A172 (cell line): ENCODE data around the gene FOXL2NB. TPM values are rescaled to one million over a fixed set of nuclear protein-coding genes. Genes with fewer than 3 reads are reported as not detected.

Experiments
- DNase-seq: peaks from one replicate; pipeline ENCODE4 v3.0.0-alpha.2; 2015; ENCODE audit warnings: low spot score
- total RNA-seq: library from RNA; depleted of rRNA; stranded (reverse); fragments of >200 nt; shearing (Covaris generic); gene quantifications from 2 replicates; pipeline ENCODE4 v1.2.3, GENCODE V29; 2014

Gene FOXL2NB
- total RNA-seq, 1 experiment from 2014 or later, result 2.3 TPM

DNA sequence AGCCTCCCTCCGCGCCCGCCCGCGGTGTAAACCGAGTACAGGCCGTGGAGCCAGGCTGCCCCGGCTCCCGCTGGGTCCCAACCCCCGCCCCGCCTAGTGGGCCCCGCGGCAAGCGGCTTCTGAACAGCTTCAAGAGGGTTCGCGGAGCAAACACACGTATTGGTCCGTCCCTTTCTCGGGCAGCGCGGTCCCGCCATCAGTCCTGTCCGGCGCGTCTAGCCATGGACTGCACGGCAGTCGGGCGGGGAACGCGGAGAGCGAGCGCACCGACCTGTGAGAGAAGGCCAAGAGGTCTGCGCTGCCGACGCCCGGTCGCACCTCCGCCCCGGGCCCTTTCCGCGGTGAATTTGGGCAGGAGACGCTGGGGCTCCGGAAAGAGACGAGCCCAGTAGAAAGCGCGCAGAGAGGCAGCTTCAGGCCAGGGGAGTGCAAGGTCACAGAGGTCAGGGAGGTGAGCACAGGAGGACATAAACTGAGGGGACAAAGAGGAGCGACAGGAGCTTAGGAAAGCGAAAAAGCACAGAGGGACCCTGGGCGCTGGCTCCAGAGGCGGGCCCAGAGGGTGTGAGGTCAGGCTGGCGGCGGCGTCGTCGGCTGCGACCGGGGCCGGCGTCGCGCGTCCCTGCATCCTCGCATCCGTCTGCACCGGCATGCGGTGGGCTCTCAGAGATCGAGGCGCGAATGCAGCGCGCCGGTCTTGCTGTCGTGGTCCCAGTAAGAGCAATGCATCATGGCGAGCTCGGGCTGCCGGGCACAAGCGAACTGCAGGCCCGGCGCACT, 1.9 kb upstream of the FOXL2NB start:
- DNase-seq, result no peak

DNA sequence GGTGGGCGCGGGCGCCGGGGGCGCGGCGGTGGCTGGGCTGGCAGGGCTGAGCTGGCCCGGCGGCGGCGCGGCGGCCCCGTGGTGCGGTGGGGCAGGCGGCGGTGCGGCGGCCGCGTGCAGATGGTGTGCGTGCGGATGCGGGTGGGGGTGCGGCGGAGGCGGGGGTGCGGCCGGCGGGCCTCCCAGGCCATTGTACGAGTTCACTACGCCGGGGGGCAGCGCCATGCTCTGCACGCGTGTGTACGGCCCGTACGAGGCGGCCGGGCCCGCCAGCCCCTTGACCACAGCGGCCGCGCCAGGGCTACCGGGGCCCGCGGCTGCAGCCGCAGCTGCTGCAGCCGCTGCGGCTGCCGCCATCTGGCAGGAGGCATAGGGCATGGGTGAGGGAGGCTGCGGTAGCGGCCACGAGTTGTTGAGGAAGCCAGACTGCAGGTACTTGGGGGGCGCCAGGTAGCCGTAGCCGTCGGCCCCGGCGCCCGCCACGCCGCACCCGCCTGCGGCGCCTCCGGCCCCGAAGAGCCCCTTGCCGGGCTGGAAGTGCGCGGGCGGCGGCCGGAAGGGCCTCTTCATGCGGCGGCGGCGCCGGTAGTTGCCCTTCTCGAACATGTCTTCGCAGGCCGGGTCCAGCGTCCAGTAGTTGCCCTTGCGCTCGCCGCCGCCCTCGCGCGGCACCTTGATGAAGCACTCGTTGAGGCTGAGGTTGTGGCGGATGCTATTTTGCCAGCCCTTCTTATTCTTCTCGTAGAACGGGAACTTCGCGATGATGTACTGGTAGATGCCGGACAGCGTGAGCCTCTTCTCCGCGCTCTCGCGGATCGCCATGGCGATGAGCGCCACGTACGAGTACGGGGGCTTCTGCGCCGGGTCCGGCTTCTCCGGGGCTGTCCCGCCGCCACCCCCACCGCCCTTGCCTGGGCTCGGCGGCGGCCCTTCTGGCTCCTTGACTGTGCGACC, 1.0 kb upstream of the FOXL2NB start:
- peak; percentile 8 for DNase-seq

- no peak for DNase-seq
Measured at GRCh38 chr3:138947495-138948121, 591 bp downstream of the FOXL2NB start.

- DNase-seq, result no peak
Measured at GRCh38 chr3:138948371-138949001, 1.5 kb downstream of the FOXL2NB start.

- no peak for DNase-seq
Measured at GRCh38 chr3:138949002-138949418, 2.0 kb downstream of the FOXL2NB start.

- no peak for DNase-seq
Measured at GRCh38 chr3:138949445-138950005, 2.5 kb downstream of the FOXL2NB start.

GRCh38 chr3:138950006-138950644, 3.1 kb downstream of the FOXL2NB start:
- DNase-seq, result no peak

DNA sequence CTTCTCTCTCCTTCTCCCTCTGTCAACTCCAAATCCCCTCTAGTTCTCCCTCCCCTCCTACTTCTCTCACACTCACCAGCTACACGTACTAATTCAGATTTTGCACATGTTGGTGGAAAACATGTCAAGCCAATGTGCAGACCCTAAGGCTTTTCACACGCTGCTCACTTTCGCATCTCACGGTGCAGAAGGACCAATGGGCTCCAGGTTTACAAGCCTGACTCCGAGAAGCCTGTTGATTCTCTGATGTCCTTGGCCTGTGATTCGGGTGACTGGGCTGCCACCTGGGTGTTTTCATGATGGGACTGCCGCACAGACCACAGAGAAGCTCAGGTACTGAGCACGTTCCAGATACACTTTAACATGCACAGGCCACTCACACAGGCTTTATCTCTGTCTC, 3.7 kb downstream of the FOXL2NB start:
- no peak for DNase-seq

GRCh38 chr3:138960417-138960852, 13.4 kb downstream of the FOXL2NB start:
- no peak for DNase-seq

DNA sequence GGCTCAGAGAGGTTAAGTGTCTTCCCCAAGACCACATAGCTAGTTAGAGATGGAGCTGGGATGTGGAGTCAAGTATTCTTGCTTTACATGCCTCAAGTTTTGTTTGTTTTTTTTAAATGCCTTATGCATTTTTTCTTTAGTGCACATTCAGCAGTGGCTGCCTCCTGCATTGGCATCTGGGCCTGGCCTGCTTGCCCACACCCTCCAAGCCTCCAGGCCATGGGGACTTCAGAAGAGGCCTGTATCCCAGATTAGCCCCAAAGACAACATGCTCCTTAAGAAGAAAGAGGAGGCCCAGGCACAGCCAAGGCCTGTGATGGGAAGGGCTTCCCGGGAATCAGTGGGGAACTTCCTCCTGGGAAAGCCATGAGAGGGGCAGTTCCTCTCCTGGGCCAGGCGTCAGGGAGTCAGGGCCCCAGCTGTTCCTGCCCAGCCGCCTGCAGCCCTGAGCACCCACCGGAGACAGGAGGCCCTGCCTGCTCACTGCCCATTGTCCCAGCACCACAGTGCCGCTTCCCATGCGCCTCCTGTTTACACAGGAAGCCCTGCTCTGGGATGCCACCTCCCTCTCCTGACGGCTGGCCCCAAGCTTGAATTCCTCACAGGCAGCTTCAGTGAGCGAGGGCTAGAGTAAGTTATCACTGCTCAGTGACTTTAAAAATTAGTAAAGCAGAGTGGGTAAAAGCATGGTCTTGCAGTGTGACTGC, 16.0 kb downstream of the FOXL2NB start:
- DNase-seq, result no peak

DNA sequence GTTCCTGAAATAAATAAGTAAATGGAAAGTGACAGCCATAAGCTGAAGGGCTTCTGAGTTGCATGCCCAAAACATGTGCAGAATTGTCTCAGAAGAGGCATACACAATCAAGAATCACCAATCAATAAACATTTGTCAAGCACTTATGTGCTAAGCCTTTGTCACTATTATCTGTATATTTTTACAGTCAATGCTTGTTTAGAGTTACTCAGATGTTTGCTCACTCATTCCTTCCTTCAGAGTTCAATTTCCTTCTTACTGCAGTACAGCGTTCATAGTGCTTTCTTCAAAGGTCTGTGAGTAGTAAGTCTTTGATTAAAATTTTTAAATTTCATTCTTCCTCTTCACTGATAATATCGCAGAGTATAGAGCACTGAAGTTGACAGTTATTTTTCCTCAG, 17.2 kb downstream of the FOXL2NB start:
- no peak for DNase-seq

DNA sequence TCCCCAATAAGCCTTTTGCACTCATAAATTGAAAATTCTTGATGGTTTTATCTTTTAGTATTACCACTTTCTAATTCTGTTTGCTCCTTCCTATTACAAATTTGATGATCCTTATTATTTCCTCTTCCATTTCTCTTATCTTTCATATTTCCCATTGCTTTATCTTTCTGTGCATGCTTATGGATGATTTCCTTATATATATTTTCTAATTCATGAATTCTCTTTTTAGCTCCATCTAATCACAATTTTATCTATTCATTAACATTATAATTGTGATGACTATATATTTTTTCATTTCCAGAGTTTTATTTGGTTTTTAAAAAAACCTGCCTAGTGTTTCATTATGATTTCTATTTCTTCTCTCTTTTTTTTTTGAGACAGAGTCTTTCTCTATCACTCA, 17.9 kb downstream of the FOXL2NB start:
- no peak for DNase-seq

GRCh38 chr3:138971766-138972320, 24.8 kb downstream of the FOXL2NB start:
- DNase-seq, result no peak

DNA sequence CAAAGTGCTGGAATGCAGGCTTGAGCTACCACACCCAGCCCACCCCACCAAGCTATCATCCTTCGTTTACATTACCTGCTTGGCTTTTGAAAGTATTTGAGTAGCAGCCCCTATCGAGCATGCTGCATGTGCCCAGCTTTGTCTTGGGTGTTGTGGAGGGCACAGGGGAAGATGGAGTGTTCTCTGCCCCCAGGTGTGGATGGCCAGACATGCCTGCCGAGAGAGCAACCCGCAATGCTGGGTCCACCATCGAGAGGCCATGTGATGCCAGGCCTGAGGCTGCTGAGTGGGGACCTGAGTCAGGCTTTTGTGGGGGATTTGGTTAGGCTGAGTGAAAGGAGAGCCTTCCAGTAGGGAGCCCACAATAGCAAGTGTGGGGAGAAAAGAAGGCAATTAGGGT, 25.9 kb downstream of the FOXL2NB start:
- no peak for DNase-seq

GRCh38 chr3:138974462-138974861, 27.4 kb downstream of the FOXL2NB start:
- peak; percentile 37 for DNase-seq

DNA sequence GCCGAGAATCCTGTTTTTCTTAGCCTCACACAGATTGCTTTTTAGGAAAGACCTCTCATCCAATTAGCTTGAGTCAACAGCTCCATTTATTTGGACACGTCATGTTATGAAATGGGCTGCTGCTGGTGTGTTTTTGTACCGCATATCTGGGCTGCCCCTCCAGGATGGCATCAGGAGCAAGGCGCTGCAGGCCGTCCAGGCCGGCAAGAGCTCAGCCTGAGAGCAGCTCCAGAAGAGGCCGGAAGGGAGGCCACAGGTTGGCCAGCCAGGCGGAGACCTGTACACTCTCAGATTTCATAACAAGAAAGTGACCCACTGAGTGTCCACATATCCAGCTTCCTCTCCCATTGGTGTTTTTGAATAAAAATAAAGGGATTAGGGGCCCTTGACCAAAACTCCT, 28.3 kb downstream of the FOXL2NB start:
- DNase-seq, result no peak

- DNase-seq, result no peak
Measured at GRCh38 chr3:138976047-138976446, 29.0 kb downstream of the FOXL2NB start.

- no peak for DNase-seq
Measured at GRCh38 chr3:138984816-138985215, 37.8 kb downstream of the FOXL2NB start.

DNA sequence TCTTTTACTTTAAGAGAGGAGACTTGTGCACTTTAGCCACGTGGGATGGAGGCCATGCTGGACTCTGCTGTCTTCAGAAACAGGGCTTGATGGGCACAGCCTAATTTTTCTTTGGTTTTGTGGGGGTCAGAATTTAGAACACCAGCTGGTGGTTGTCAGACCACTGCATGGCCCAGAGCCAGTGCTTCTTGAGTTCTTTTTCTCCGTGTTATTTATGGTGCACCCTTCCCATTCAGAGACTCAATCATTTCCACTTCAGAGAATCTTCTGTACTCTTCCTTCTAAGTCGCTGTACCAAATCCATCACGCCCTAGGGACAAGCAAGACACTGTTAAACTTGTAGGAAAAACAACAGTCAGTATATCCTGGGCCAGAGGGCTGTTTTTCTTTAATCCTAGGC, 38.9 kb downstream of the FOXL2NB start:
- no peak for DNase-seq

- no peak for DNase-seq
Measured at GRCh38 chr3:138987181-138987580, 40.2 kb downstream of the FOXL2NB start.
